CD14-positive monocyte (primary cell): Measurements from ENCODE around the gene CYB5R4. TPM values are rescaled to one million over a fixed set of nuclear protein-coding genes. Genes with fewer than 3 reads are reported as not detected.

ENCODE experiments used
- DNase-seq, 3 donors: peaks; one replicate each; pipeline ENCODE4 v3.0.0-alpha.2; 2011 to 2022
- H2AFZ ChIP-seq: 2 replicates; pipeline ENCODE4 v1.6.0; 2012; ENCODE audit warnings: mild to moderate bottlenecking, low read depth, low read length, inconsistent platforms; ENCODE audit not compliant: insufficient read depth, poor library complexity, severe bottlenecking
- H3K27ac ChIP-seq, 2 donors: 1 replicate in 1 of 2; 2 replicates in 1 of 2; pipeline ENCODE4 v1.5.1; 2012 to 2013; ENCODE audit warnings: low read length in 2 of 2, control low read depth in 1 of 2, inconsistent platforms in 1 of 2, low read depth in 1 of 2, mild to moderate bottlenecking in 1 of 2
- H3K27me3 ChIP-seq, 2 donors: one replicate each; pipeline versions ENCODE4 v1.6.0 to v1.6.1; 2011 to 2013; ENCODE audit warnings: low read length in 2 of 2; ENCODE audit not compliant: control insufficient read depth in 2 of 2, insufficient read depth in 2 of 2
- H3K36me3 ChIP-seq, 2 donors: replicated peaks in 1 of 2; 1 replicate in 1 of 2; 2 replicates in 1 of 2; pipeline versions ENCODE4 v1.5.1 to v1.6.1; 2012 to 2013; ENCODE audit warnings: low read length in 2 of 2, control low read depth in 1 of 2, inconsistent platforms in 1 of 2, mild to moderate bottlenecking in 1 of 2; ENCODE audit not compliant: insufficient read depth in 2 of 2, control insufficient read depth in 1 of 2
- H3K4me1 ChIP-seq, 2 donors: 1 replicate in 1 of 2; 2 replicates in 1 of 2; pipeline versions ENCODE4 v1.5.1 to v1.6.1; 2012 to 2013; ENCODE audit warnings: low read length in 2 of 2, control low read depth in 1 of 2, inconsistent platforms in 1 of 2, mild to moderate bottlenecking in 1 of 2, moderate library complexity in 1 of 2; ENCODE audit not compliant: insufficient read depth in 2 of 2, control insufficient read depth in 1 of 2
- H3K4me2 ChIP-seq: replicated peaks from 2 replicates; pipeline ENCODE3; 2012; ENCODE audit warnings: low read length, moderate library complexity, mild to moderate bottlenecking; ENCODE audit not compliant: poor library complexity, severe bottlenecking; ENCODE audit errors: extremely low read depth
- H3K4me3 ChIP-seq, 3 experiments: fragments of 200-600 bp in 1 of 3; sonication (generic) in 1 of 3; replicated peaks in 1 of 3; 1 replicate in 2 of 3; 2 replicates in 1 of 3; pipeline ENCODE4 v1.5.1; 2011 to 2013; ENCODE audit warnings: low read length in 3 of 3, mild to moderate bottlenecking in 3 of 3, control low read depth in 2 of 3, low read depth in 2 of 3, inconsistent platforms in 1 of 3, moderate library complexity in 1 of 3
- H3K79me2 ChIP-seq: 2 replicates; pipeline ENCODE4 v1.6.0; 2012; ENCODE audit warnings: mild to moderate bottlenecking, control low read depth, inconsistent platforms, low read length, moderate library complexity; ENCODE audit not compliant: insufficient read depth
- H3K9ac ChIP-seq: 2 replicates; pipeline ENCODE4 v1.6.0; 2017; ENCODE audit warnings: low read length, mild to moderate bottlenecking; ENCODE audit not compliant: insufficient read depth, poor library complexity, severe bottlenecking
- H3K9me3 ChIP-seq, 2 donors: replicated peaks in 1 of 2; 1 replicate in 1 of 2; 2 replicates in 1 of 2; pipeline versions ENCODE4 v1.5.1 to v1.6.1; 2012 to 2013; ENCODE audit warnings: low read length in 2 of 2, control low read depth in 1 of 2; ENCODE audit not compliant: control insufficient read depth in 1 of 2, insufficient read depth in 1 of 2
- H4K20me1 ChIP-seq: 2 replicates; pipeline ENCODE4 v1.6.0; 2012; ENCODE audit warnings: mild to moderate bottlenecking, low read length, control low read depth, moderate library complexity; ENCODE audit not compliant: insufficient read depth
- H3K27ac Mint-ChIP-seq, 7 donors: one replicate each; pipeline ENCODE4 v1.8.0; 2020; ENCODE audit warnings: mild to moderate bottlenecking in 7 of 7, mixed read lengths in 7 of 7, moderate library complexity in 6 of 7, inconsistent platforms in 2 of 7
- H3K27me3 Mint-ChIP-seq, 3 donors: one replicate each; pipeline ENCODE4 v1.8.0; 2021 to 2022; ENCODE audit warnings: low read depth in 3 of 3, mild to moderate bottlenecking in 3 of 3, mixed read lengths in 3 of 3, moderate library complexity in 3 of 3, inconsistent platforms in 1 of 3
- H3K36me3 Mint-ChIP-seq, 2 donors: one replicate each; pipeline ENCODE4 v1.8.0; 2020; ENCODE audit warnings: mixed read lengths in 2 of 2, inconsistent platforms in 1 of 2, mild to moderate bottlenecking in 1 of 2
- H3K4me1 Mint-ChIP-seq: one replicate; pipeline ENCODE4 v1.8.0; 2020; ENCODE audit warnings: mild to moderate bottlenecking, mixed read lengths
- H3K4me3 Mint-ChIP-seq, 2 donors: one replicate each; pipeline ENCODE4 v1.8.0; 2020; ENCODE audit warnings: mild to moderate bottlenecking in 2 of 2, mixed read lengths in 2 of 2, moderate library complexity in 1 of 2
- H3K9me3 Mint-ChIP-seq, 7 donors: one replicate each; pipeline ENCODE4 v1.8.0; 2020 to 2022; ENCODE audit warnings: mixed read lengths in 7 of 7, mild to moderate bottlenecking in 6 of 7, moderate library complexity in 6 of 7, inconsistent platforms in 2 of 7
- intact Hi-C, 2 donors: fragments of 100-400 bp; cut with micrococcal nuclease; formaldehyde crosslinking; loops; one replicate each; pipeline versions ENCODE4 v1.15.0 to v1.15.1; 2023
- polyA plus RNA-seq, 3 donors: library from polyadenylated mRNA; depleted of rRNA in 1 of 3; unstranded in 2 of 3; stranded (reverse) in 1 of 3; fragments of 300-500 nt in 2 of 3; fragments of >200 nt in 1 of 3; fragmentation: Illumina TruSeq in 2 of 3; gene quantifications; 1 replicate in 2 of 3; 2 replicates in 1 of 3; pipeline ENCODE4 v1.2.3, GENCODE V29; 2012 to 2021
- TF ChIP-seq, protein P1 (sequence below): fragments of 200-600 bp; IDR thresholded peaks from one replicate; pipeline ENCODE4 v1.8.0; 2022; ENCODE audit warnings: antibody characterized with exemption, mild to moderate bottlenecking

The CYB5R4 gene
- polyA plus RNA-seq, 3 donors, result 30.5 to 120 (median 116) TPM

DNA sequence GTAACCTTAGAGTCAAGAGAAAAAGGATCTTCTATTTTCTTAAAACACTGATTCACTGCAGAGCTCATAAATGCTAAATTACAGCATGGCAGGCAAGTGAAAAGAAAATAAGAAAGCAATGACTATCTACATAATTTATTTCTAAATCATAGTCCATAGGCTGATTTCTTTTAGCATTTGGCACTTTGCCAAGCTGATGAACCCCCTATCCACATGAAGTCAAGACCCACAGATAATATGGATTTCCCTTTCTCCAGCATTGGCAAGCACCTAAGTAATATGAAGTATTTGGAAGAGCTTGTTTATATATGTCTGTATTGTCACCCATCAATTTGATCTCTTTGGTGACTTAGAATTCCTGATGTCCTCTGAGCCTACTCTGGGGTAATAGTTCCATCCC lies 126.2 kb downstream of the CYB5R4 start:
- DNase-seq, result no peak

DNA sequence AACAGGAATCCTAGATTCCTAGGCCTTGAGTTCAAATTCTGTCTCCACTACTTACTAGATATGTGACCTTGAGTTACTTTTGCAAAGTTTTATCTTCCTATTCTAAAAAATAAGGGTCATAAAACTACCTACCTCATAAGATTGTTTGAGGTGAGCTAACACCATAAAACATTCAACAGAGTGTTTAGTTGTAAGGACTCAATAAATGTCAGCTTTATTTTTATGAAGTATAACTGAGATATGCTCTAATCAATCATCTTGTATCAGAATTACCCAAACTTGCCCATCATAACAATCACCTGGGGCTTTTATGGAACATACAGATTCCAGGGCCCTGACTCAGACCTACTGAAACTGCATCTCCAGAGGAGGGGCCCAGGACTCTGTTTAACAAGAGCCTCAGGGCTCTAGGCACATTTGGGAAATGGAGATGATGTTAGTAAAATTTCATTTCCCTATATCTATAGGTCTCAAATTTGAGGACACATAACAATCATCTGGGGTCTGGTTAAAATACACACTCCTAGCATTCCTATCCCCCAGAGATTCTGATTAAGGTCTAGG lies 138.6 kb downstream of the CYB5R4 start:
- peaks cover 1 to 10% (median 7%) of the 10 kb centered on the region in 7 donors for H3K9me3 Mint-ChIP-seq
- no peaks in the 10 kb centered on the region for H3K27me3 ChIP-seq
- no peak for DNase-seq

More for the DNA sequence above, 126.2 kb downstream of the CYB5R4 start:
- no peak overlapping the region for H3K9ac ChIP-seq
- H3K9me3 ChIP-seq, result no peaks in the 10 kb centered on the region
- no peak overlapping the region for H3K27ac ChIP-seq
- Mint-ChIP-seq H3K27me3 (no peaks in the 10 kb centered on the region), H3K4me1 (no peaks in the 10 kb centered on the region), H3K4me3 (no peak overlapping the region), H3K36me3 (peaks cover 7 to 8% of the 10 kb centered on the region in 2 donors), H3K9me3 (peaks cover 0 to 3% (median 0%) of the 10 kb centered on the region in 7 donors), H3K27ac (no peak overlapping the region)
- no peak overlapping the region for H3K4me3 ChIP-seq
- intact Hi-C loops, result no loop called here
- no peaks in the 10 kb centered on the region for H4K20me1 ChIP-seq
- no peaks in the 10 kb centered on the region for H3K79me2 ChIP-seq
- no peak overlapping the region for H3K4me2 ChIP-seq
- H2AFZ ChIP-seq, result no peak overlapping the region
- no peaks in the 10 kb centered on the region for H3K27me3 ChIP-seq
- no peaks in the 10 kb centered on the region for H3K36me3 ChIP-seq
- TF ChIP-seq, protein P1, sequence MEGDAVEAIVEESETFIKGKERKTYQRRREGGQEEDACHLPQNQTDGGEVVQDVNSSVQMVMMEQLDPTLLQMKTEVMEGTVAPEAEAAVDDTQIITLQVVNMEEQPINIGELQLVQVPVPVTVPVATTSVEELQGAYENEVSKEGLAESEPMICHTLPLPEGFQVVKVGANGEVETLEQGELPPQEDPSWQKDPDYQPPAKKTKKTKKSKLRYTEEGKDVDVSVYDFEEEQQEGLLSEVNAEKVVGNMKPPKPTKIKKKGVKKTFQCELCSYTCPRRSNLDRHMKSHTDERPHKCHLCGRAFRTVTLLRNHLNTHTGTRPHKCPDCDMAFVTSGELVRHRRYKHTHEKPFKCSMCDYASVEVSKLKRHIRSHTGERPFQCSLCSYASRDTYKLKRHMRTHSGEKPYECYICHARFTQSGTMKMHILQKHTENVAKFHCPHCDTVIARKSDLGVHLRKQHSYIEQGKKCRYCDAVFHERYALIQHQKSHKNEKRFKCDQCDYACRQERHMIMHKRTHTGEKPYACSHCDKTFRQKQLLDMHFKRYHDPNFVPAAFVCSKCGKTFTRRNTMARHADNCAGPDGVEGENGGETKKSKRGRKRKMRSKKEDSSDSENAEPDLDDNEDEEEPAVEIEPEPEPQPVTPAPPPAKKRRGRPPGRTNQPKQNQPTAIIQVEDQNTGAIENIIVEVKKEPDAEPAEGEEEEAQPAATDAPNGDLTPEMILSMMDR, result no peak
- H3K4me1 ChIP-seq, result no peaks in the 10 kb centered on the region

More for the DNA sequence above, 138.6 kb downstream of the CYB5R4 start:
- Mint-ChIP-seq H3K4me3 (no peak overlapping the region), H3K27ac (no peak overlapping the region), H3K27me3 (peaks cover 0 to 2% (median 2%) of the 10 kb centered on the region in 3 donors), H3K4me1 (no peaks in the 10 kb centered on the region), H3K36me3 (no peaks in the 10 kb centered on the region)
- Histone ChIP-seq H2AFZ (no peak overlapping the region), H3K27ac (no peak overlapping the region), H3K79me2 (no peaks in the 10 kb centered on the region), H3K4me2 (no peak overlapping the region), H4K20me1 (no peaks in the 10 kb centered on the region), H3K4me1 (no peaks in the 10 kb centered on the region), H3K4me3 (no peak overlapping the region), H3K36me3 (no peaks in the 10 kb centered on the region), H3K9me3 (peaks cover 0 to 3% of the 10 kb centered on the region in 2 donors), H3K9ac (no peak overlapping the region)
- intact Hi-C loops, result no loop called here
- TF ChIP-seq, protein P1, result no peak
